ENCODE results near the gene CD300LF. TPM values are rescaled to one million over a fixed set of nuclear protein-coding genes. Genes with fewer than 3 reads are reported as not detected.

The CD300LF gene
- total RNA-seq, 1 donor from 2014 or later: 1.8 TPM

- DNase-seq (ENCODE audit: low spot score): no peak
Observed at GRCh38 chr17:74729866-74730265, 17.1 kb upstream of the CD300LF start.

- DNase-seq (ENCODE audit: low spot score): no peak
Observed at GRCh38 chr17:74729368-74729767, 16.6 kb upstream of the CD300LF start.

- DNase-seq (ENCODE audit: low spot score): no peak
Observed at GRCh38 chr17:74728702-74729075, 16.0 kb upstream of the CD300LF start.

- DNase-seq (ENCODE audit: low spot score): no peak
Observed at GRCh38 chr17:74728033-74728701, 15.4 kb upstream of the CD300LF start.

- DNase-seq (ENCODE audit: low spot score): no peak
Observed at GRCh38 chr17:74725111-74725510, 12.4 kb upstream of the CD300LF start.

GRCh38 chr17:74723891-74724290, 11.2 kb upstream of the CD300LF start:
- no peak for DNase-seq (ENCODE audit: low spot score)

GRCh38 chr17:74722782-74723181, 10.1 kb upstream of the CD300LF start:
- DNase-seq (ENCODE audit: low spot score): no peak

GRCh38 chr17:74720506-74720905, 7.8 kb upstream of the CD300LF start:
- DNase-seq (ENCODE audit: low spot score): no peak

GRCh38 chr17:74715144-74715543, 2.4 kb upstream of the CD300LF start:
- DNase-seq (ENCODE audit: low spot score): peak; percentile 67

- DNase-seq (ENCODE audit: low spot score): no peak
Observed at GRCh38 chr17:74713171-74713755, 540 bp upstream of the CD300LF start.

- no peak for DNase-seq (ENCODE audit: low spot score)
Observed at GRCh38 chr17:74712301-74712700, 422 bp downstream of the CD300LF start.

- DNase-seq (ENCODE audit: low spot score): no peak
Observed at GRCh38 chr17:74711058-74711824, 1.5 kb downstream of the CD300LF start.

GRCh38 chr17:74704544-74704943, 8.2 kb downstream of the CD300LF start:
- no peak for DNase-seq (ENCODE audit: low spot score)

- no peak for DNase-seq (ENCODE audit: low spot score)
Observed at GRCh38 chr17:74703311-74703710, 9.4 kb downstream of the CD300LF start.

- DNase-seq (ENCODE audit: low spot score): no peak
Observed at GRCh38 chr17:74702116-74702871, 10.4 kb downstream of the CD300LF start.

- no peak for DNase-seq (ENCODE audit: low spot score)
Observed at GRCh38 chr17:74699236-74699635, 13.5 kb downstream of the CD300LF start.

- no peak for DNase-seq (ENCODE audit: low spot score)
Observed at GRCh38 chr17:74698069-74698468, 14.7 kb downstream of the CD300LF start.

GRCh38 chr17:74697515-74697914, 15.2 kb downstream of the CD300LF start:
- DNase-seq (ENCODE audit: low spot score): no peak

- no peak for DNase-seq (ENCODE audit: low spot score)
Observed at GRCh38 chr17:74695629-74696028, 17.1 kb downstream of the CD300LF start.

GRCh38 chr17:74694081-74694480, 18.6 kb downstream of the CD300LF start:
- no peak for DNase-seq (ENCODE audit: low spot score)

GRCh38 chr17:74691151-74691550, 21.6 kb downstream of the CD300LF start:
- DNase-seq (ENCODE audit: low spot score): no peak

GRCh38 chr17:74690409-74690825, 22.3 kb downstream of the CD300LF start:
- DNase-seq (ENCODE audit: low spot score): no peak
